GM15510 (cell line): ENCODE data around the gene HEXIM1.

ENCODE experiments used
- POLR2A ChIP-seq: IDR thresholded peaks from 3 replicates; pipeline ENCODE4 v1.6.1; 2011; ENCODE audit warnings: borderline replicate concordance; ENCODE audit not compliant: insufficient read length; ENCODE audit errors: extremely low read depth

Gene HEXIM1

GRCh38 chr17:45197555-45198334, 49.5 kb downstream of the HEXIM1 start:
- TF ChIP-seq POLR2A: no peak

- no peak for TF ChIP-seq POLR2A
These were observed 52.4 kb downstream of the HEXIM1 start for GRCh38 chr17:45200701-45201100.

GRCh38 chr17:45201457-45201856, 53.2 kb downstream of the HEXIM1 start:
- TF ChIP-seq POLR2A: no peak
